HCT116 (cell line): ENCODE measurements around the gene SUPT4H1. TPM values are rescaled to one million over a fixed set of nuclear protein-coding genes. Genes with fewer than 3 reads are reported as not detected.

Source experiments
- ATAC-seq: fragments of 200-7000 bp; cut with Tn5 transposase; 2 replicates; pipeline ENCODE4 v1.9.1; 2020; ENCODE audit warnings: mild to moderate bottlenecking, moderate library complexity
- BruUV-seq: library from RNA; stranded (reverse); fragments of 400-500 nt; replicated peaks from 2 replicates; lab custom pipeline; 2021; lab: Mats Ljungman, UMichigan
- CTCF ChIA-PET: fragments of 300-600 bp; sonication (Branson Sonifier 250); formaldehyde crosslinking; loops from one replicate; lab custom pipeline; 2021; ENCODE audit warnings: antibody characterized with exemption; lab: Charles Lee
- POLR2A ChIA-PET: fragments of 300-600, 350-600 bp; sonication (Branson Sonifier 250); formaldehyde crosslinking; loops from one replicate; lab custom pipeline; 2021; ENCODE audit warnings: antibody characterized with exemption; lab: Charles Lee
- RAD21 ChIA-PET, 2 experiments: fragments of 300-600 bp; sonication (Branson Sonifier 250); formaldehyde crosslinking; loops; one replicate each; lab custom pipeline; 2023; ENCODE audit warnings: low total read pairs in 2 of 2; ENCODE audit not compliant: uncharacterized antibody in 2 of 2, unreplicated experiment in 2 of 2, low non-redundant PET in 1 of 2; lab: Charles Lee
- DNase-seq: peaks from one replicate; pipeline ENCODE4 v3.0.0-alpha.2; 2010; ENCODE audit warnings: low read depth, low spot score
- H2AFZ ChIP-seq: fragments of 200-600 bp; shearing (Covaris generic), sonication (generic); 2 replicates; pipeline ENCODE4 v1.6.1; 2017; ENCODE audit warnings: low read depth, mixed run types, mixed read lengths, antibody characterized with exemption, low read length; ENCODE audit not compliant: poor library complexity, severe bottlenecking
- H3K27ac ChIP-seq: 2 replicates; pipeline ENCODE4 v1.5.1; 2012; ENCODE audit warnings: low read depth, low read length
- H3K27me3 ChIP-seq: fragments of 200-600 bp; sonication (generic); 2 replicates; pipeline ENCODE4 v1.6.1; 2016; ENCODE audit warnings: mixed run types, low read length, mixed read lengths; ENCODE audit not compliant: insufficient read depth
- H3K36me3 ChIP-seq, 2 experiments: fragments of 200-500 bp in 1 of 2; fragments of 200-600 bp in 1 of 2; sonication (Bioruptor generic) in 1 of 2; sonication (generic) in 1 of 2; 2 replicates each; pipeline versions ENCODE4 v1.5.1 to v1.6.1; 2014 to 2016; ENCODE audit warnings: low read length in 2 of 2, inconsistent platforms in 1 of 2, mixed read lengths in 1 of 2, mixed run types in 1 of 2; ENCODE audit not compliant: insufficient read depth in 2 of 2, control insufficient read depth in 1 of 2
- H3K4me1 ChIP-seq, 2 experiments: fragments of 200-600 bp in 1 of 2; sonication (generic) in 1 of 2; 2 replicates each; pipeline versions ENCODE4 v1.5.1 to v1.6.1; 2012 to 2017; ENCODE audit warnings: low read length in 2 of 2, inconsistent platforms in 1 of 2, mild to moderate bottlenecking in 1 of 2, mixed read lengths in 1 of 2, mixed run types in 1 of 2, moderate library complexity in 1 of 2; ENCODE audit not compliant: insufficient read depth in 2 of 2, control insufficient read depth in 1 of 2
- H3K4me2 ChIP-seq: fragments of 200-600 bp; sonication (generic); 2 replicates; pipeline ENCODE4 v1.6.1; 2017; ENCODE audit warnings: mixed run types, low read length, mixed read lengths
- H3K4me3 ChIP-seq, 2 experiments: fragments of 200-600 bp in 1 of 2; sonication (generic) in 1 of 2; replicated peaks in 1 of 2; 2 replicates each; pipeline ENCODE4 v1.5.1; 2011 to 2016; ENCODE audit warnings: low read length in 2 of 2, control low read depth in 1 of 2, low read depth in 1 of 2, mild to moderate bottlenecking in 1 of 2, mixed read lengths in 1 of 2, mixed run types in 1 of 2
- H3K79me2 ChIP-seq: fragments of 200-600 bp; sonication (generic); 2 replicates; pipeline ENCODE4 v1.6.1; 2017; ENCODE audit warnings: mild to moderate bottlenecking, mixed run types, low read length, moderate library complexity, mixed read lengths; ENCODE audit not compliant: insufficient read depth
- H3K9ac ChIP-seq: fragments of 200-600 bp; sonication (generic); 2 replicates; pipeline ENCODE4 v1.6.1; 2016; ENCODE audit warnings: low read length, mixed read lengths
- H3K9me2 ChIP-seq: fragments of 200-600 bp; sonication (generic), shearing (Covaris generic); 2 replicates; pipeline ENCODE4 v1.6.1; 2017; ENCODE audit warnings: mixed run types, mild to moderate bottlenecking, moderate library complexity; ENCODE audit not compliant: insufficient read depth
- H3K9me3 ChIP-seq, 2 experiments: fragments of 200-500 bp in 1 of 2; fragments of 200-600 bp in 1 of 2; sonication (Bioruptor generic) in 1 of 2; sonication (generic) in 1 of 2; 2 replicates each; pipeline ENCODE4 v1.6.1; 2014 to 2017; ENCODE audit warnings: low read length in 2 of 2, mixed read lengths in 2 of 2, inconsistent platforms in 1 of 2, low read depth in 1 of 2, mild to moderate bottlenecking in 1 of 2, mixed run types in 1 of 2, moderate library complexity in 1 of 2; ENCODE audit not compliant: control insufficient read depth in 1 of 2, insufficient read depth in 1 of 2
- H4K20me1 ChIP-seq: fragments of 200-600 bp; sonication (generic), shearing (Covaris generic); 2 replicates; pipeline ENCODE4 v1.6.1; 2017; ENCODE audit warnings: mixed run types, mild to moderate bottlenecking, moderate library complexity; ENCODE audit not compliant: insufficient read depth
- CBX3 ChIP-seq: IDR thresholded peaks from 2 replicates; pipeline ENCODE4 v1.6.1; 2012; ENCODE audit warnings: low read depth
- CEBPB ChIP-seq: IDR thresholded peaks from 2 replicates; pipeline ENCODE4 v1.6.1; 2012; ENCODE audit warnings: low read depth
- ELF1 ChIP-seq: IDR thresholded peaks from 2 replicates; pipeline ENCODE4 v1.6.1; 2012; ENCODE audit warnings: low read depth, borderline replicate concordance
- EZH2 ChIP-seq: fragments of 200-600 bp; sonication (generic); IDR thresholded peaks from 2 replicates; pipeline ENCODE4 v1.6.1; 2017; ENCODE audit warnings: antibody characterized with exemption, mixed run types
- EZH2phosphoT487 ChIP-seq: fragments of 200-600 bp; IDR thresholded peaks from 2 replicates; pipeline ENCODE4 v1.6.1; 2018; ENCODE audit warnings: antibody characterized with exemption, borderline replicate concordance
- FOSL1 ChIP-seq: IDR thresholded peaks from 2 replicates; pipeline ENCODE4 v1.6.1; 2012; ENCODE audit warnings: low read depth
- POLR2AphosphoS5 ChIP-seq: IDR thresholded peaks from 2 replicates; pipeline ENCODE4 v1.6.1; 2011; ENCODE audit warnings: mild to moderate bottlenecking, low read depth, low read length, moderate library complexity
- RAD21 ChIP-seq: IDR thresholded peaks from 2 replicates; pipeline ENCODE4 v1.6.1; 2012; ENCODE audit warnings: low read depth, mild to moderate bottlenecking
- SIN3A ChIP-seq: IDR thresholded peaks from 2 replicates; pipeline ENCODE4 v1.6.1; 2012; ENCODE audit warnings: low read depth
- TCF7L2 ChIP-seq: IDR thresholded peaks from 2 replicates; pipeline ENCODE4 v1.7.0; 2011; ENCODE audit warnings: borderline replicate concordance, inconsistent platforms; ENCODE audit not compliant: insufficient read depth, insufficient read length; ENCODE audit errors: extremely low read depth
- ZFX ChIP-seq: fragments of 450-650 bp; IDR thresholded peaks from 2 replicates; pipeline ENCODE4 v1.6.1; 2017
- intact Hi-C: fragments of 100-400 bp; cut with micrococcal nuclease; formaldehyde crosslinking; loops from 2 replicates; pipeline ENCODE4 v1.10.0; 2022
- total RNA-seq: library from RNA; stranded (reverse); gene quantifications from one replicate; pipeline ENCODE4 v1.2.1, GENCODE V29; 2021; ENCODE audit not compliant: unreplicated experiment
- TF ChIP-seq, protein P1 (sequence below): IDR thresholded peaks from 2 replicates; pipeline ENCODE4 v1.6.1; 2012; ENCODE audit warnings: low read depth

Gene SUPT4H1
- total RNA-seq, 1 experiment from 2014 or later, result 118 TPM

GRCh38 chr17:58321571-58322525, 30.2 kb downstream of the SUPT4H1 start:
- H3K36me3 ChIP-seq, result no peaks in the 10 kb centered on the region
- RAD21 ChIA-PET, result interaction anchor here in 1 of 2 experiments (0.5 kb wide), 1 partner anchor 96 kb away, joined by 5 read pairs; the partner anchor contains the start of gene RNF43
- DNase-seq (no peak), ATAC-seq (no peak)
- peaks cover 8 to 16% of the 10 kb centered on the region in 2 experiments; a peak in 3 of 4 replicates for H3K4me1 ChIP-seq
- H3K9me2 ChIP-seq, result no peaks in the 10 kb centered on the region
- CTCF ChIA-PET, result interaction anchor here (1.3 to 1.5 kb wide), 2 partner anchors 111 to 126 kb away, joined by 3 to 4 read pairs; no protein-coding TSS in a partner anchor
- H3K9ac ChIP-seq, result no peak overlapping the region
- no peaks in the 10 kb centered on the region for H3K9me3 ChIP-seq
- no peaks in the 10 kb centered on the region for H4K20me1 ChIP-seq
- POLR2A ChIA-PET, result no interaction called here
- BruUV-seq, result no TSS peak
- TF ChIP-seq ELF1, result no peak
- TF ChIP-seq, all 23 proteins: peak for 0
- Histone ChIP-seq H3K4me3 (no peak overlapping the region), H3K27ac (no peak overlapping the region), H3K79me2 (no peaks in the 10 kb centered on the region), H3K27me3 (no peaks in the 10 kb centered on the region), H3K4me2 (no peak overlapping the region), H2AFZ (no peak overlapping the region)
- intact Hi-C loops, result no loop called here

DNA sequence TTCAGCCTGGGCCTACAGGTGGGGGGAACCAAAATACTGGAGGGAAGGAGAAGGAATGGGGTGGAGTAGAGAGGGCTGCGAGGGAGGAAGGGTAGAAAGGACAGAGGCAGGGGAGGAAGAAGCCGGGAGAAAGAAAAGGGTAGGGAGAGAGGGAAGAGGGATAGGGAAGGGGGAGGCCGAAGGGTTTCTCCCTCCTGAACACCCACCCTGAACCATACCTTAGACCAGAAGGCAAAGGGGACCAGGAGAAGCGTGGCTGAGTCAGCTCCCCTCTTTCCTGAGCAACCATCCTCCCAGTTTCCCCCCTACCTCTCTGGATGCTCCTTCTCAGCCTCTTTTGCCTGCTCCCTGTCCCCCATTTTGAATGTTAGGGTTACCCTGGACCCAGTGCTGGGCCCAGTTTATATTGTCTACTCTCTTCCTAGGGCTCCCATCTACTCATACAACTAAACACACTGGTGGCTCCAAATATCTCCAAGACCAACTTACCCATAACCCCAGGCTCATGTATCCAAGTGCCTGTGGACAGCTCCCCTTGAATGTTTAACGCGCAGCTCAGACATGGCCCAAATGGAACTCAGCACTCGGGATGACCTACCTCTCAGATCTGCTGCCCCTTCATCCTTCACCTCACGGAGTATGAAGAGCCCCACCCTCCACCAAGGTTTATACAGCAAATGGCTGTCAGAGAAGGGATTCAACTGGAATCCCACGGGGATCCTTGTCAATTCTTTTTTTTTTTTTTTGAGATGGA, 31.3 kb downstream of the SUPT4H1 start:
- H3K79me2 ChIP-seq, result no peaks in the 10 kb centered on the region
- no peaks in the 10 kb centered on the region for H3K9me3 ChIP-seq
- no peak overlapping the region for H3K4me3 ChIP-seq
- RAD21 ChIA-PET, result no interaction called here
- H3K27ac ChIP-seq, result no peak overlapping the region
- no peaks in the 10 kb centered on the region for H4K20me1 ChIP-seq
- CTCF ChIA-PET, result interaction anchor here (1.3 kb wide), 1 partner anchor 127 kb away, joined by 3 read pairs; no protein-coding TSS in a partner anchor
- no peaks in the 10 kb centered on the region for H3K36me3 ChIP-seq
- H3K4me1 ChIP-seq, result peaks cover 6 to 13% of the 10 kb centered on the region in 2 experiments; a peak in 3 of 4 replicates
- H3K9ac ChIP-seq, result no peak overlapping the region
- intact Hi-C loops, result no loop called here
- DNase-seq, result no peak
- no peak overlapping the region for H3K4me2 ChIP-seq
- ATAC-seq, result no peak
- H2AFZ ChIP-seq, result no peak overlapping the region
- POLR2A ChIA-PET, result no interaction called here
- H3K27me3 ChIP-seq, result no peaks in the 10 kb centered on the region
- H3K9me2 ChIP-seq, result no peaks in the 10 kb centered on the region
- no TSS peak for BruUV-seq
- TF ChIP-seq RAD21, result no peak
- TF ChIP-seq, protein P1, sequence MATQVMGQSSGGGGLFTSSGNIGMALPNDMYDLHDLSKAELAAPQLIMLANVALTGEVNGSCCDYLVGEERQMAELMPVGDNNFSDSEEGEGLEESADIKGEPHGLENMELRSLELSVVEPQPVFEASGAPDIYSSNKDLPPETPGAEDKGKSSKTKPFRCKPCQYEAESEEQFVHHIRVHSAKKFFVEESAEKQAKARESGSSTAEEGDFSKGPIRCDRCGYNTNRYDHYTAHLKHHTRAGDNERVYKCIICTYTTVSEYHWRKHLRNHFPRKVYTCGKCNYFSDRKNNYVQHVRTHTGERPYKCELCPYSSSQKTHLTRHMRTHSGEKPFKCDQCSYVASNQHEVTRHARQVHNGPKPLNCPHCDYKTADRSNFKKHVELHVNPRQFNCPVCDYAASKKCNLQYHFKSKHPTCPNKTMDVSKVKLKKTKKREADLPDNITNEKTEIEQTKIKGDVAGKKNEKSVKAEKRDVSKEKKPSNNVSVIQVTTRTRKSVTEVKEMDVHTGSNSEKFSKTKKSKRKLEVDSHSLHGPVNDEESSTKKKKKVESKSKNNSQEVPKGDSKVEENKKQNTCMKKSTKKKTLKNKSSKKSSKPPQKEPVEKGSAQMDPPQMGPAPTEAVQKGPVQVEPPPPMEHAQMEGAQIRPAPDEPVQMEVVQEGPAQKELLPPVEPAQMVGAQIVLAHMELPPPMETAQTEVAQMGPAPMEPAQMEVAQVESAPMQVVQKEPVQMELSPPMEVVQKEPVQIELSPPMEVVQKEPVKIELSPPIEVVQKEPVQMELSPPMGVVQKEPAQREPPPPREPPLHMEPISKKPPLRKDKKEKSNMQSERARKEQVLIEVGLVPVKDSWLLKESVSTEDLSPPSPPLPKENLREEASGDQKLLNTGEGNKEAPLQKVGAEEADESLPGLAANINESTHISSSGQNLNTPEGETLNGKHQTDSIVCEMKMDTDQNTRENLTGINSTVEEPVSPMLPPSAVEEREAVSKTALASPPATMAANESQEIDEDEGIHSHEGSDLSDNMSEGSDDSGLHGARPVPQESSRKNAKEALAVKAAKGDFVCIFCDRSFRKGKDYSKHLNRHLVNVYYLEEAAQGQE, result no peak
- no peak for TF ChIP-seq EZH2phosphoT487
- TF ChIP-seq TCF7L2, result no peak
- TF ChIP-seq EZH2, result no peak
- TF ChIP-seq CBX3, result no peak
- TF ChIP-seq ZFX, result no peak
- TF ChIP-seq FOSL1, result no peak
- TF ChIP-seq ELF1, result no peak
- TF ChIP-seq SIN3A, result no peak
- no peak for TF ChIP-seq CEBPB
- TF ChIP-seq POLR2AphosphoS5, result no peak
